Tibial artery (tissue), 4 donors: ENCODE results near the gene SYNDIG1L.
"Not testable (repeated sequence)": the region's sequence is repeated elsewhere in the genome, so short reads cannot be mapped to it uniquely, and the experiment has no call there.

Experiments used
- DNase-seq, 2 donors: peaks; one replicate each; pipeline ENCODE4 v3.0.0-alpha.2; 2019
- H3K27ac ChIP-seq, 2 donors: fragments of 200-600 bp; sonication (generic) in 1 of 2; 1 replicate in 1 of 2; 2 replicates in 1 of 2; pipeline ENCODE4 v1.5.1; 2018 to 2019; ENCODE audit warnings: mild to moderate bottlenecking in 1 of 2
- H3K27me3 ChIP-seq, 2 donors: fragments of 200-600 bp; sonication (generic) in 1 of 2; one replicate each; pipeline versions ENCODE4 v1.5.1 to v1.6.0; 2016 to 2019
- H3K36me3 ChIP-seq, 3 donors: fragments of 200-600 bp; sonication (generic) in 2 of 3; one replicate each; pipeline ENCODE4 v1.5.1; 2016 to 2019; ENCODE audit warnings: mild to moderate bottlenecking in 2 of 3
- H3K4me1 ChIP-seq, 4 donors: fragments of 200-600 bp; sonication (generic) in 2 of 4; 1 replicate in 3 of 4; 2 replicates in 1 of 4; pipeline ENCODE4 v1.5.1; 2016 to 2019
- H3K4me3 ChIP-seq, 2 donors: fragments of 200-600 bp; sonication (generic) in 1 of 2; 1 replicate in 1 of 2; 2 replicates in 1 of 2; pipeline ENCODE4 v1.5.1; 2018 to 2019; ENCODE audit warnings: mild to moderate bottlenecking in 2 of 2
- H3K9me3 ChIP-seq, 3 donors: fragments of 200-600 bp; sonication (generic) in 1 of 3; one replicate each; pipeline ENCODE4 v1.5.1; 2016 to 2019
- CTCF ChIP-seq, 2 experiments: fragments of 200-600 bp in 1 of 2; fragments of 450-650 bp in 1 of 2; IDR thresholded peaks; one replicate each; pipeline ENCODE4 v1.5.1; 2017 to 2019; ENCODE audit warnings: antibody characterized with exemption in 2 of 2, mild to moderate bottlenecking in 1 of 2, moderate library complexity in 1 of 2
- intact Hi-C: fragments of 100-400 bp; cut with DNase I; formaldehyde crosslinking; loops from one replicate; pipeline ENCODE4 v1.15.0; 2023; ENCODE audit warnings: low total_unique reads

SYNDIG1L gene

GRCh38 chr14:74400031-74400685 is 25.9 kb downstream of the SYNDIG1L start:
- Histone ChIP-seq H3K4me3 (no peak overlapping the region), H3K27me3 (peaks cover 0 to 45% of the 10 kb centered on the region in 2 donors), H3K4me1 (peaks cover 0 to 15% (median 10%) of the 10 kb centered on the region in 4 donors), H3K27ac (no peak overlapping the region), H3K36me3 (no peaks in the 10 kb centered on the region), H3K9me3 (no peaks in the 10 kb centered on the region)
- peak in 1 of 2 donors; percentile 33 for DNase-seq
- TF ChIP-seq CTCF (IDR thresholded peaks at IDR 0.05): no peak
- intact Hi-C loops: no loop called here

GRCh38 chr14:74395094-74395493 is 30.9 kb downstream of the SYNDIG1L start:
- no peaks in the 10 kb centered on the region for H3K9me3 ChIP-seq
- TF ChIP-seq CTCF (IDR thresholded peaks at IDR 0.05): no peak

GRCh38 chr14:74394549-74394948 is 31.5 kb downstream of the SYNDIG1L start:
- intact Hi-C loops: no loop called here
- H3K27me3 ChIP-seq: peaks cover 0 to 27% of the 10 kb centered on the region in 2 donors

More at GRCh38 chr14:74395094-74395493, 30.9 kb downstream of the SYNDIG1L start:
- Histone ChIP-seq H3K36me3 (no peaks in the 10 kb centered on the region), H3K4me3 (no peak overlapping the region), H3K27me3 (peaks cover 0 to 22% of the 10 kb centered on the region in 2 donors), H3K4me1 (no peaks in the 10 kb centered on the region), H3K27ac (no peak overlapping the region)
- intact Hi-C loops: no loop called here
- peak in 1 of 2 donors; percentile 48 for DNase-seq

GRCh38 chr14:74392616-74393570 is 33.1 kb downstream of the SYNDIG1L start:
- DNase-seq: peak in 1 of 2 donors; percentile 21
- no peaks in the 10 kb centered on the region for H3K36me3 ChIP-seq
- no peak for TF ChIP-seq CTCF (IDR thresholded peaks at IDR 0.05)
- intact Hi-C loops: no loop called here
- H3K4me1 ChIP-seq: no peaks in the 10 kb centered on the region
- no peaks in the 10 kb centered on the region for H3K9me3 ChIP-seq
- peaks cover 0 to 25% of the 10 kb centered on the region in 2 donors for H3K27me3 ChIP-seq
- H3K27ac ChIP-seq: no peak overlapping the region
- no peak overlapping the region for H3K4me3 ChIP-seq

More at GRCh38 chr14:74394549-74394948, 31.5 kb downstream of the SYNDIG1L start:
- no peak overlapping the region for H3K27ac ChIP-seq
- DNase-seq: peak in 1 of 2 donors; percentile 16
- no peak for TF ChIP-seq CTCF (IDR thresholded peaks at IDR 0.05)
- no peaks in the 10 kb centered on the region for H3K4me1 ChIP-seq
- H3K36me3 ChIP-seq: no peaks in the 10 kb centered on the region
- no peak overlapping the region for H3K4me3 ChIP-seq
- H3K9me3 ChIP-seq: no peaks in the 10 kb centered on the region

- Histone ChIP-seq H3K36me3 (no peaks in the 10 kb centered on the region), H3K27me3 (peaks cover 0 to 21% of the 10 kb centered on the region in 2 donors), H3K4me1 (no peaks in the 10 kb centered on the region), H3K4me3 (no peak overlapping the region), H3K27ac (no peak overlapping the region), H3K9me3 (no peaks in the 10 kb centered on the region)
- intact Hi-C loops: no loop called here
- no peak for TF ChIP-seq CTCF (IDR thresholded peaks at IDR 0.05)
- no peak for DNase-seq
Measured at GRCh38 chr14:74391479-74391878, 34.5 kb downstream of the SYNDIG1L start.

GRCh38 chr14:74390505-74390904 is 35.5 kb downstream of the SYNDIG1L start:
- H3K9me3 ChIP-seq, DNase-seq, H3K4me3 ChIP-seq, H3K27ac ChIP-seq, H3K4me1 ChIP-seq, H3K36me3 ChIP-seq, intact Hi-C loops: not testable (repeated sequence)
- peaks cover 0 to 22% of the 10 kb centered on the region in 2 donors for H3K27me3 ChIP-seq
